Stimulated activated CD8-positive, alpha-beta memory T cell treated with anti-CD3 and anti-CD28 coated beads, Interleukin-4, amount 100 ng/mL, for 1 hour (primary cell): ENCODE results near the gene CHAT.
"Not testable (repeated sequence)": the region's sequence is repeated elsewhere in the genome, so short reads cannot be mapped to it uniquely, and the experiment has no call there.

ENCODE experiments used
- DNase-seq, 2 donors: peaks; one replicate each; pipeline ENCODE4 v3.0.0-alpha.2; 2020; ENCODE audit warnings: low read depth in 2 of 2, low spot score in 1 of 2

CHAT gene

DNA sequence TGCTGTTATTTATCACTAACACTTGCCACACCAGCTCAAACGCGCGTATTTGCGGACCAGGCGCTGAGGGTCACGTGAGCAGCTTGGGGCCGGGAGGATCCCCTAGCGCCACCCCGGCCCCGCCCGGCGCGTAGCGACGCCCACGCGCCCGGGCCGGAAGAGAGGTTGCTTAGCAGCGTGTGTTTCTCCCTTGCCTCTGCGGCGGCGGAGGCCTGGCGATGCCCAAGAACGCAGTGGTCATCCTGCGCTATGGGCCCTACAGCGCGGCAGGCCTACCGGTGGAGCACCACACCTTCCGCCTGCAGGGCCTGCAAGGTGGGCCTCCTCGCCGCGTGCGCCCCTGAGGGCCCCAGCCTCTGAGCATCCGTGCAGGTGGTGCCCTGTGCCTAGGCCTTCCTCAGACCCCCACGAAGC, 65.7 kb downstream of the CHAT start, which contains the start of gene C10orf53:
TSS of gene C10orf53 (plus strand) at position 172 of the 414 bp plus-strand sequence. CDS start at position 219, 47 bp downstream.
- no peak for DNase-seq

DNA sequence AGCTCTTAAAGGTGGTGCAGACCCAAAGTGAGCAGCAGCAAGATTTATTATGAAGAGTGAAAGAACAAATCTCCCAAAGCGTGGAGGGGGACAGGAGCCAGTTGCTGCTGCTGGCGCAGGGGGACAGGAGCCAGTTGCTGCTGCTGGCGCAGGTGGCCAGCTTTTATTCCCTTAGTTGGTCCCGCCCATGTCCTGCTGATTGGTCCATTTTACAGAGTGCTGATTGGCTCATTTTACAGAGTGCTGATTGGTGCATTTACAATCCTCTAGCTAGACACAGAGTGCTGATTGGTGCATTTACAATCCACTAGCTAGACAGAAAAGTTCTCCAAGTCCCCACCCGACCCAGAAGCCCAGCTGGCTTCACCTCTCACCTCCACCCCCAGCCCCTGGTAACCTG, 68.6 kb downstream of the CHAT start:
- not testable (repeated sequence) for DNase-seq

DNA sequence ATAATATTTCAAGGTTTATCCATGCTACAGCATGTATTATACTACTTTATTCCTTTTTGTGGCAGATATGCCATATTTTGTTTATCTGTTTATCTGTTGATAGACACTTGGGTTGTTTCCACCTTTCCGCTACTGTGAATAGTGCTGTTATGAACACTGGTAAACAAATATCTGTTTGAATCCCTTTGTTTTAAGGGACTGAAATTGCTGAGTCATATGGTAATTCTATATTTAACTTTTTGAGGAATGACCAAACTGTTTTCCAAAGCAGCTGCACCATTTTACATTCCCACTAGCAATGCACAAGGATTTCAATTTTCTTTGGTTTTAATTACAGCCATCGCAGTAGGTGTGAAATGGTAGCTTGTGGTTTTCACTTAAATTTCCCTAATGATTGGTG, 69.0 kb downstream of the CHAT start:
- DNase-seq, result no peak

DNA sequence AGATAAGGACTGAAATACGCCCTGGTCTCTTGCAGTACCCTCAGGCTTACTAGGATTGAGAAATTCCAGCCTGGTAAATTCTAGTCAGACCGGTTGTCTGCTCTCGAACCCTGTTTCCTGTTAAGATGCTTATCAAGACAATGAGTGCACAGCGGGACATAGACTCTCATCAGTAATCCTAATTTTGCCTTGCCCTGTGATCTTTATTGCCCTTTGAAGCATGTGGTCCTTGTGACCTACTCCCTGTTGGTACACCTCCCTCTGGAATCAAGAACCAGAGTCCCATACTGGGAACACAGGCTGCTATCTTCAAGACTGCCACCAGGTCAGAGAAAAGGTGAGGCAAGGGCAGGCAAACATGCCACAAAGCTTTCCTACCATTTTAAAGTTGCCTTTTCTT, 72.8 kb downstream of the CHAT start:
- DNase-seq, result no peak

DNA sequence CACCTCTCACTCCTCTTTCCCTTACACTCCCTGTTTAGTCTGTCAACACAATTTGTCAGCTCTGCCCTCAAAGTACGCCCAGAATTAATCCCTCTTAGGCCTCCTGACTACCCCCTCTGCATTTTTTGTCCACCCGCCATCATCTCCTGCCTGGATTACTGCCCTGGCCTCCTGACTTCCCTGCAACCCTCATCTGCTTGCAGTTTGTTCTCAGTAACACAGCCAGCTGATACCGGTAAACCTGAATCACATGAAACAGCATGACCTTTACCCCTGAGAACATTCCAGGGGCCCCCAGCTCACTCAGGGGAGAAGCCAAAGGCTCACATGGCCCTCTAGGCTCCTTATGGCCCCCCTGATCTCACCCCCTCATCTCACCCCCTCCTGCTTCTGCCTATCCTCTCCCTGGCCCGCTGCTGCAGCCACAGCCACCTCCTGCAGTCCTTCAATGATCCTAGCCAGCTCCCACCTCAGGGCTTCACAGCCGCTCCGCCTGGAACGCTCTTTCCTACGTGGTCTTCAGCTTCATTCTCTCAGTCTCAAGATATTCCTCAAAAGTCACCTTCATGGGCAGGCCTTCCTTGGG, 74.5 kb downstream of the CHAT start:
- no peak for DNase-seq

- DNase-seq, result no peak
These were observed 75.1 kb downstream of the CHAT start for GRCh38 chr10:49688920-49689319.

GRCh38 chr10:49689882-49690510, 76.2 kb downstream of the CHAT start:
- DNase-seq, result no peak

GRCh38 chr10:49690698-49691356, 77.0 kb downstream of the CHAT start:
- DNase-seq, result no peak

DNA sequence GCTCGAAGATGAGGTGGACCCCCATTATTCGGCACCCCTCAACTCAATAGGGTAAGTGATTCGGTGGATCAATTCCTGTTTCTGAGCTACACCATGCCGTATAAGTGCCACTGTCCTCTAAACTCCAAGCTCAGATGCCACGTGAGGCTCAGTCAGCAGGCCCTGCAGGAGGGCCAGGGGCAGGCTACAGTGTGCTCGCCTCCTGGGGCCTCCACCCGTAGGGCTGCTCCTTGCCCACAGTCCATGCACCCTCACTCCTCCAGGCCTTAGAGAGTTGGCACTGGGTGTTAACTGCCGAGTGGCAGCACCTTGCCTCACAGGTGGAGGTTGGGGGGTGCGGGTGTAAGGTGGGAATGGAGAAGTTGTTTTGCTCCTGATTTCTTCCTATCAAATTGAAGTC, 77.8 kb downstream of the CHAT start:
- no peak for DNase-seq

DNA sequence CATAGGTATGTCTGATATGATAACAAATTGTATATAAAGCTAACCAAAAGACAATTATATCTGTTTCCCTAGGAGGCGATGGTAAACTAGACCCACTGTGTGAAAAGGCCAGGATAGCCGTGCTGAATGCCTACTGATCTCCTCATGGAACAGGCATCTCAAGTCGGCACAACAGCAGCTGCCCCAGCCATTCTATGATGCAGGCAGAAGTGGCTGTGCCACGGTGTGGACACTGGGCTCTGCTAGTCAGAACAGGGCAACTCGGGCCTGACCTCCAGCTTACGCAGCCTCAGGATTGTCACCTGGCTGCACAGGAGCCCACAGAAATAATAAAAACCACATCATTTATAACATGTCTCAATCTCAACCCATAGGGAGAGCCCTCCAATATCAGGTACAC, 80.6 kb downstream of the CHAT start:
- DNase-seq, result no peak

- DNase-seq, result no peak
These were observed 82.5 kb downstream of the CHAT start for GRCh38 chr10:49696311-49696710.

- DNase-seq, result no peak
These were observed 84.8 kb downstream of the CHAT start for GRCh38 chr10:49698679-49699078.

DNA sequence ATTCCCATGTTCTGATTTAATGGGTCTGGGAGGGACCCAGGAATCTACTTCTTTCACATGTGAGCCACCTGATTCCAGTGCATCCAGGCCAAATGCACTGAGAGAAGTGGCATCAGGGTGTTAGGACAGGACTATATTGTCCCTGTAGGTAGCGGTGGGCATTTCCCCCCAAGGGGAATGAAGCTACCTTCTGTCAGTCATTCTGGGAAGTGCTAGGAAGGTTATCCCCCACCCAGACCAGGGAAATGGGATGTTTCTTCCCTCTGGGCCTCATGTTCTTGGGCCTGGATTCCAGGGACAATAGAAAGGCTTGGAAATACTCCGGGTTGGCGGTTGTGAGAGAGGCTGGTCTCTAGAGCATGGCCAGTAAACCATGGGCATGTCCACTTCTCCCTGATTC, 86.4 kb downstream of the CHAT start:
- no peak for DNase-seq

- no peak for DNase-seq
These were observed 87.2 kb downstream of the CHAT start for GRCh38 chr10:49700997-49701396.

DNA sequence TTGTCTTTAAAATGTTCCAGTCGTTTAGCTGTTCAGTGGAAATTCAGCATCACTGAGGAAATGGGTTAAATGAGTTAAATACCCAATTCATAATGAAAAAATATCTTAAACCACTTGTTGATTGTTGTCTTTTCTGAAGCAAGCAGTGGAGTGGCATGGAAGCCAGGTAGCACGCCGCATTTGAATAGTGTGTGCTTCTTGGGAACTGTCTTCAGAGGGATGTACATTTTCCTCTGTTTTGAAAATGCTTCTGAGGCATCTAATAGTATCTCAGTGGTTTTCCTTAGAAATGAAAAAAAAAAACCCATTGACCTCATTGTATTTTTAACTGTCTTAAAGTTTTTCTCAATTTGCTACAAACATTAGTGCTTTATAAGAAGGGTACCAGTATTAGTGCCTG, 93.7 kb downstream of the CHAT start:
- DNase-seq, result no peak

DNA sequence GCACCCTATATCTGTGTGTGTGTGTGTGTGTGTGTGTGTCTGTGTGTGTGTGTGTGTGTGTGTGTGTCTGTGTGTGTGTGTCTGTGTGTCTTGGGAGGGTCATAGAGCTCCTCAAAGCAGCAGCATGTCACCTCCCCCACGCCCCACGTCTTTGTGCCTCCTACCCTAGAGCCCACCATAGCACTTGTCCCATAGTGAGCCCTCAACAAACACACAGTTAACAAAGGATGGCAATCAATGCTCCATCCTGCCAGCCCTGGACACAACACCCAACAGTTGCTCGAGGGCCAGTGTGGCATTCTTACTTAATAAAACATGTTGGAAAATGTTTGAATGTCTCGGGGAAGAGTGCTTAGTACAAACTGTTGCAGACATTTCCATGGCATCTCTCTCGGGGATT, 96.1 kb downstream of the CHAT start:
- DNase-seq, result no peak

DNA sequence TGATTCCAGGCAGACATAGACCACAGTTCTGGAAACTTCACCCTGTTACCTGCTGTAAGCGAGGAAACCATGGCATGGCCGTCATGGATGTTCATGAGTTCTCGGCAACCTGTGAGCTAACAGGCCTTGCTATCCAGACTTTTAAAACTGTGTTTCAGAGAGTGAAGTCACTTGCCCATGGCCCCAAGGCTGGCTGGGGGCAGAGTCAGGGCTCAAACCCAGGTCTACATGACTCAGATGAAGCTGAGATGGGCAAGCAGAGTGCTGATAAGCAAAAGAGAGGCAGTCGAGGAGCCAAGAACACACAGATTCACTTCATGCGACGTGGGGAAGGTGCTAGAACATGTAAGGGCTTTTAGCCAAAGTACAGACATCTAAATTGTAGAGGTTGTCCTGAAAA, 97.1 kb downstream of the CHAT start:
- DNase-seq, result no peak

DNA sequence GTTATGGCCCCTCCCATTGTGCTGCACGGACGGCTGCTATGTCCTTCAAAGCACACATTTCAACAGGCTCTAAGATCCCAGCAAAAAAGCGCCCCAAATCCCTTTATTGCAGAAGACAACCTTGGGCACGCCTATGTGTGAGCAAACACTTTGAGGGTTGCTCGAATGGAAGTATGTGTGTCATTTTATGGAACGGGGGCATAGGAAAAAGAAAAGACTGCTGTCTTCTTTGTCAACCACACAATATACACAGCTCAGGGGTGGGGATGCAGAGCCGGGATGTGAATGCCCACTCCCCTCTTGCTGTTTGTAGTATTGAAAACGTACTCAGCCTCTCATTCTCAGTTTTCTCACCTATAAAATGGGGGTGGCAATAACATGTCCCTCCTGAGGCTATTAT, 97.6 kb downstream of the CHAT start:
- DNase-seq, result no peak

DNA sequence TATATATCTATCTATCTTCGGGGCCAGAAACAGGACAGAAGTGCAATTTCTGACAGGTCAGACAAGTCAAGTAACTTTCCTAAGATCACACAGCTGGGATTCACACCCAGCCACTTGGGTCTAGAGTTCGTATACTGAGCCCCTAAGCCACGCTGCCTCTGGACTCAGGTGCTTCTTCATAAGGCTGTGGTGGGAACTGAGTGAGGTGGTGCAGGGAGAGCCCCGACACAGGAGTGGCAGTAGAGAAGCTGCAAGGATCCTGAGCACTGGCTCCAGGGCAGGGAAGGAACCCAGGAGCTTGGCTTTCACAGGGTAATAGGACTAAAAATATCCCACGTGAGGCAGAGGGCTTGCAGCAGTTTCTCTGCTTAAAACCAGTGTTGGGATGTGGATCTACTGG, 99.4 kb downstream of the CHAT start:
- no peak for DNase-seq
